ENCODE data around the gene GNG7.

- TF ChIP-seq CTCF (IDR thresholded peaks at IDR 0.05) (no peak), POLR2A (IDR thresholded peaks at IDR 0.05) (no peak)
Observed at GRCh38 chr19:2693492-2694160, 8.9 kb downstream of the GNG7 start.

All from testis (tissue), 2 donors.